ENCODE results near the gene METTL2B.
A peak's percentile ranks its signal among the peaks of the same experiment; 100 is the strongest.
"Not testable (repeated sequence)": the region's sequence is repeated elsewhere in the genome, so short reads cannot be mapped to it uniquely, and the experiment has no call there.

The METTL2B gene

DNA sequence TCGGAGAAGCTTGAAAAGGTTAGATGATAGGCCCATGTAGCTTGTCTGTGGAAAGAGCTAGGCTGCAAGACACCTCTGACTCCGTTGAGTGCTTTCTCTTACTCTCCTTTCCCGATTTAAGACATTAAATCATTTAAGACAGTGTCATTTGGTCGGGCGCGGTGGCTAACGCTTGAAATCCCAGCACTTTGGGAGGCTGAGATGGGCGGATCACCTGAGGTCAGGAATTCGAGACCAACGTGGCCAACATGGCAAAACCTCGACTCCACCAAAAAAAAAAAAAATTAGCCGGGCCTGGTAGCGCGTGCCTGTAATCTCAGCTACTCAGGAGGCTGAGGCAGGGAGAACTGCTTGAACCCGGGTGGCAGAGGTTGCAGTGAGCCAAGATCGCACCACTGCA lies 52.6 kb downstream of the METTL2B start:
- DNase-seq = not testable (repeated sequence)

DNA sequence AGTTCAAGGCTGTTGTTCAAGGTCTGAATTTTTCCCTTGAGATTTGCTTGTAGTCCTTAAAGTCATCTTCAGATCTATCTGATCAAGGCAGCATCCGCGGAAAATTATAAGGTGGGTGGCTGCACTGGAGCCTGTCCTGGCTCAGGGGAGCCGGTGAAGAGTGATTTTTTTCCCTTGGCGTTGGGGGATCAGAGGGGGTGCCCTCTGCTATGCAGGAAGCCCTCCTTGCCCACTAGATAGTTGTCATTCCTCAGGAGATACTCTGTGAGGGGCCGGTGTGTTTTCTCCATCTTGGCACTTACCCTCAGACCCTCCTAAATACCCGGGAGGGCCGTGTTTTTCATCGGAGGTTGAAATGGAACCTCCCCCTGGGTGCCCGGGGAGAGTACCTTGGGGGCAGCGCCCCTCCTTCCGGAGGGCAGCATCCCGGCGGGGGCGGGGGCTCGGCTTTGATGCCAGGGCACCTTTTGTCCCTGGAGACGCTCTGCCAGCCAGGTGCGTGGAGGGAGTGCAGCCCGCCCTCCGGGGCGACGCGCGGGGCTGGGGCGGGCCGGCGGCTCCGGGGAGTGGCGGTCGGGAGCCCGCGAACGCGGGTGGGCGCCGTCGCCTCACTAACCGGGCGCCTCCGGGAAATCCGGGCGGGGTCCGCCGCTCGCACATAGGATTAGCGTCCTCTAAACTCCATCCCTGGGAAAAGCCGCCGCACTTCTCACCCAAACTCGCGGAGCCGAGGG lies 53.7 kb downstream of the METTL2B start:
- peak; percentile 48 for DNase-seq

DNA sequence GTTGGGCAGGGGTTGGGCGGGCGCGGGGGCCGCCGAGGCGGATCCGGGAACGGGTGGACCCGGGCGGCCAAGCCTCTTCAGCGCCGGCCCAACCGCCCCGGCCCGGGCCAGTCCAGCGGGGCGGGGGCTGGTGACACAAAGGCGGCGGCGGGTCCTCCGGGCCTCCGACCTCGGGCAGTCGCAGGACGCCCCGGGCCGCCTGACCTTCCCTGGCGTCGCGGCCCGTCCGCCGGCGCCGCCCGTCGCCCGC lies 54.2 kb downstream of the METTL2B start:
- DNase-seq = no peak

DNA sequence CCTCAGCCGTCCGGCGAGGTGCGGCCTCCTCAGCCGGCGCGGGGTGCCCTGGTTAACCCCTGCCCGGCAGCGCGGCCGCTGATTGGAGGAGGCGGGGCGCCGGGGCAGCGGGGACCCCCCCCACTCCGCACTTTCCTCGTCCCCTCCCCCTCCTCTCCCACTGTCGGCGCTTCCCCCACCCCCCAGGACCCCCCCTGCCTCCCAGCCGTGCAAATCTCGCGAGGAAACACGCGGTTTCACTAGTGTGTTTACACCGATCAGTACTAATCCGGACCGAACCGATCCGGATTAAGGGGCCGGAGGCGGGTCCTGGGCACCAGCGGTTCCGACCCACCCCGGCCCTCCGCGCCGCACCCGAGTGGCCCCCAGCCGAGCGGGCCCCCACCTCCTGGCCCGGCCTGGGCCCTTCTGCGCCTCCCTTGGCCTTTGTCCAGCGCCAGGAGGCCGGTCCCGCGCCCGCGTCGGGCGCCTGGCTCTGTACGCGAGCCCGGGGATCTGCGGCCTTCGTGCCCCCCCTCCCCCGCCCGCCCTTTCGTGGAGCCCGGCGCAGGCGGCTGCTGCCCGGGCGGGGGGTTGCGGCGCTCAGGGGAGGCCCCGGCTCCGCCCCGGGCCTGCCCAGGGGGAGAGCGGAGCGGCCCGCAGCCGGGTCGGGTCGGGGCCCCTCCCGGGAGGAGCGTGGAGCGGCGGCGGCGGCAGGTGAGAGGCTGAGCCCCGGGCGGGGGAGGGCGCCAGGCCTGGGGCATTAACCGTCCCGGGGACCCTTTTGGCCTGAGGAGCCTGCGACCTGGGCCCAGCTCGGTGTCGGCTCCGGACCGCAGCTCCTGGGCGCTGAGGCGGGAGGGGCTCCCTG lies 54.8 kb downstream of the METTL2B start:
- DNase-seq = peak; percentile 71

DNA sequence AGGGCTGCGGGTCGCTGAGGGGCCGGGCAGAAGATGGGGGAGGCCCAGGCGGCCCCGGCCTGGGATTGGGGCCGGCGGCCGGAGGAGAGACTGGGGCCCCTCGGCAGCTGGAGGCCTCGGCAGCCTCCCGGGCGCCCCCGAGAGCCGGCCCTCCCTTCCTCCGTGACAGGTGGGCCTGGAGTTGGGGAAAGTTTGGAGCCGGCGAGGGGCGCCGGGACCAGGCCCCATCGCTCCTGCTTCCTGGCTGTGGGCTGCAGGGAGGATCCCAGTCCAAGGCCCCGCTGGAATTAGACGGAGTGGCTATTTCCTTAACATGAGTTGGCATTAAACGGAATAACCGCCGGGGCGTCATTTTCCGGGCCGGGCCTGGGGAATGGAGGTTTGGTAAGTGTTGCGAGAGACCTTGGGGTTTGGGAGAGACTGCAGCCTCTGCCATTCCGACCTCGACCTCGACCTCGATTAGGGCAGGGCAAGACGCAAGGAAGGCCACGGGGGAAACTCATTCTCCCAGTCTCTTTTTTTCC lies 55.5 kb downstream of the METTL2B start:
- peak; percentile 16 for DNase-seq

DNA sequence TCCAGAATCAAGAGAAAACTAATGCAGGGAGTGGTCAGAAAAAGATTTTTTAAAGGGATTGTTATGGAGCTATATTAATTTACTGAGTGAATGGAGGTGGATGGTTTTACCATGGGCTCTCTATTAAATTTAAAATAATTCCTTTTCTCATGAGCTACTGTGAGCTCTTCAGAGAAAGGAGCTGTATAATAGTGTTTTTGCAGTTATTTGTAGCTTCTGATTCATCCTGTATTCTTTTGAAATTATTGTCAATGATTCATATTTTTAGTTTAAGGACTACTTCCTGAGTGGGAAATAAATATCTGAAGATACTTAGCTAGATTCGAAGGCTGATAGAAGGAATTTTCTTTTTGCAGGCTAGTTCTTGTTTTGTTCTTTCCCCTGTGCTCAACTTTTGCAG lies 56.4 kb downstream of the METTL2B start:
- not testable (repeated sequence) for DNase-seq

DNA sequence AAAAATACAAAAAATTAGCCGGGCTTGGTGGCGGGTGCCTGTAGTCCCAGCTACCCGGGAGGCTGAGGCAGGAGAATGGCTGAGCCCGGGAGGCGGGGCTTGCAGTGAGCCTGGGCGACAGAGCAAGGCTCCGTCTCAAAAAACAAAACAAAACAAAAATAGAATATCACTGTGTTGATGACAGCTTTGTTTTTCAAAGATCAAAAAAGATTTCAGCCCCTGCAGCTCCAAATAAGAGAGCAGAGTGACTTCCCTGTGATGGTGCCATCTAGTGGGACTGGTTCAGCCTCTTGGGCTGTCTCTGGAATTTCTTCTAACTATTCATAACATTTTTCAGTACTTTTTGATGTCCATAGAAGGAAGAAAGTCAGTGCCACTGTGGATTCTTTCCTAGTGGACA lies 60.9 kb downstream of the METTL2B start:
- peak; percentile 14 for DNase-seq

DNA sequence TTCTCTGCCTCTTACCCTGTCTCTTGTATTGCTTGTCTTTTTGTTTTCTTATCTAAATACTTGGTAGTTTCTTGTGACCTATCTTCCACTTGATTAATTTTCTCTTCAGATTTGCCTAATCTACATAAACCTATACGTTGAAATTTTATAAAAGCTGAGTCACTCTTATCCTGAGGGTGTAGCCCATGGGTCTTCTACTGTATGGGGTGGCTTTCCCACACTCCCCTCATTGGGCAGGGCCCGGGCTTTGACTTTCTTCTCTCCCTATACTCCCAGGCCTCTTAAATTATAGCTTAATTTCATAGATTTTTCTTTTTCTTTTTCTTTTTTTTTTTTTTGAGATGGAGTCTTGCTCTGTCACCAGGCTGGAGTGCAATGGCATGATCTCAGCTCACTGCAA lies 66.0 kb downstream of the METTL2B start:
- not testable (repeated sequence) for DNase-seq

DNA sequence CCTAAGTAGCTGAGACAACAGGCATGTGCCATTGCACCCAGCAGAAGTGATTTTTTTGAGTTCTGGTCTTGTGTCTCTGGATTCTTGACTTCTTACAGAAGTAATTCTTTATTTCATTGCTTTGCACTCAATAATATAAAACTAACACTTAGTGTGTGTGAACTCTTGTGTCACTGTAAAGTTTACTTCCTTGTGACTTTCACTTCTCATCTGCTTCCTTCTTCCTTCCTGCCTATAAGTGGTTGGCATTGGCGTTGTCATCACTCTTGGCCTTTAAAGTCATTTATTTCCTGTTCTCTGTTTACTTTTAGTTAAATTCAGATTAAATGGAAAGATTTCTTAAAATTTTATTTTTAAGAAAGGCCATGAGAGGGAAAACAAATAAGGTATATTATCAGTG lies 66.8 kb downstream of the METTL2B start:
- DNase-seq = not testable (repeated sequence)

DNA sequence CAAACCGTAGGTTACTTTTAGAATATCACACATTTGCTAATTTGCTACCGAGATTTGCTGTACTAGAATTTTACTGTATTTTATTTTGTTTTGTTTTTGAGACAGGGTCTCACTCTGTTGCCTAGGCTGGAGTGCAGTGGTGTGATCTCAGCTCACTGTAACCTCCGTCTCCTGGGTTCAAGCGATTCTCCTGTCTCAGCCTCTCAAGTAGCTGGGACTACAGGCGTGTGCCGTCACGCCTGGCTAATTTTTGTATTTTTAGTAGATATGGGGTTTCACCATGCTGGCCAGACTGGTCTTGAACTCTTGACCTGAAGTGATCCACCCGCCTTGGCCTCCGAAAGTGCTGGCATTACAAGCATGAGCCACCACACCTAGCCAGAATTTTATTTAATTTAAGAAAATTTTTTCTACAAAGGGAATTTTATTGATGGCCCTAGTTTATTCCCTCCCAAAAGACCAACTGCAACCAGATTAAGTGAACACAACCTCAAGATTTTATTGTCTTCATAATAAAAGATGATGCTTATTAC lies 69.8 kb downstream of the METTL2B start:
- not testable (repeated sequence) for DNase-seq

DNA sequence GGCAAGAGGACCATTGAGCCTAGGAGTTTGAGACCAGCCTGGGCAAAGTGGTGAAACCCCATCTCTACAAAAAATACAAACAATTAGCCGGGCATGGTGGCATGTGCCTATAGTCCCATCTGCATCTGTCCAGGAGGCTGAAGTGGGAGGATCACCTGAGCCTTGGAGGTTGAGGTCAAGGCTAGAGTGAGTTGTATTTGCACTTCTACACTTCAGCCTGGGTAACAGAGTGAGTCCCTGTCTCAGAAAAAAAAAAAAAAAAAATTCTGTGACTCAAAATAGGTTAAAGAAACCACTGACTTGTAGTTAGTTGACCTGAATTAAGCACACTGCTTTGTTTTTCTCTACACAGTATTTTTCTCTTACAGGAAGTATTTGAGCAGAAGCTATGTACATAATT lies 74.4 kb downstream of the METTL2B start:
- DNase-seq = no peak

DNA sequence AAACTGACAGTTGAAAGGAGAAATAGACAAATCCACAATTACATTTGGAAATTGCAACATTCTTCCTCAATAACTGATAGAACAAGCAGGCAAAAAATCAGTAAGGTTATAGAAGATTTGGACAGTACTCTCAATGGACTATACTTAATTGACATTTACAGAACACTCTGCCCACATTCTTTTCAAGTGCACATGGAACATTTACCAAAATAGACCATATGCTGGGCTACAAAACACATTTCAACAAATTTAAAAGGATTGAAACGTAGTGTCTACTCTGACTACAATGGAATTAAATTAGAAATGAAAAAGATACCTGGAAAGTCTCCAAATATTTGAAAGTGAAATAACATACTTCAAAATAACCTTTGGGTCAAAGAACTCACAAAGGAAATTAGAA lies 77.8 kb downstream of the METTL2B start:
- not testable (repeated sequence) for DNase-seq

Measured in activated gamma-delta T cell treated with Interleukin-2 at 50 U/mL for 16 hours (primary cell).